Measurements from ENCODE around the gene GJB4. TPM values are rescaled to one million over a fixed set of nuclear protein-coding genes. Genes with fewer than 3 reads are reported as not detected.

The GJB4 gene
- total and polyA plus RNA-seq, 2 experiments from 2014 or later = not detected

- Histone ChIP-seq H3K4me3 (no peak overlapping the region), H3K4me1 (ENCODE audit: low read depth) (no peaks in the 10 kb centered on the region), H3K9me3 (ENCODE audit: low read depth) (no peaks in the 10 kb centered on the region), H3K27ac (no peak overlapping the region), H3K36me3 (no peaks in the 10 kb centered on the region), H3K27me3 (peaks cover 5% of the 10 kb centered on the region)
- TF ChIP-seq CTCF (IDR thresholded peaks at IDR 0.05; ENCODE audit: low read depth, low read length) = no peak
- DNase-seq (ENCODE audit: low read depth in 1 of 2, low spot score in 1 of 2) = no peak
These were observed 45.2 kb upstream of the GJB4 start for GRCh38 chr1:34714386-34714785.

- Histone ChIP-seq H3K27ac (no peak overlapping the region), H3K27me3 (peaks cover 5% of the 10 kb centered on the region), H3K4me3 (no peak overlapping the region), H3K9me3 (ENCODE audit: low read depth) (no peaks in the 10 kb centered on the region), H3K36me3 (no peaks in the 10 kb centered on the region), H3K4me1 (ENCODE audit: low read depth) (no peaks in the 10 kb centered on the region)
- TF ChIP-seq CTCF (IDR thresholded peaks at IDR 0.05; ENCODE audit: low read depth, low read length) = no peak
- no peak for DNase-seq (ENCODE audit: low read depth in 1 of 2, low spot score in 1 of 2)
These were observed 44.4 kb upstream of the GJB4 start for GRCh38 chr1:34715139-34715538.

- TF ChIP-seq CTCF (IDR thresholded peaks at IDR 0.05; ENCODE audit: low read depth, low read length) = no peak
These were observed 38.3 kb upstream of the GJB4 start for GRCh38 chr1:34721241-34721640.

GRCh38 chr1:34721646-34722355 lies 37.7 kb upstream of the GJB4 start:
- H3K4me3 ChIP-seq = no peak overlapping the region

More at GRCh38 chr1:34721241-34721640, 38.3 kb upstream of the GJB4 start:
- Histone ChIP-seq H3K36me3 (no peaks in the 10 kb centered on the region), H3K27ac (no peak overlapping the region), H3K27me3 (peaks cover 5% of the 10 kb centered on the region), H3K4me3 (no peak overlapping the region), H3K9me3 (ENCODE audit: low read depth) (no peaks in the 10 kb centered on the region), H3K4me1 (ENCODE audit: low read depth) (no peaks in the 10 kb centered on the region)
- DNase-seq (ENCODE audit: low read depth in 1 of 2, low spot score in 1 of 2) = no peak

GRCh38 chr1:34726861-34727260 lies 32.7 kb upstream of the GJB4 start:
- TF ChIP-seq CTCF (IDR thresholded peaks at IDR 0.05; ENCODE audit: low read depth, low read length) = no peak
- Histone ChIP-seq H3K4me3 (no peak overlapping the region), H3K27ac (no peak overlapping the region), H3K36me3 (no peaks in the 10 kb centered on the region), H3K4me1 (ENCODE audit: low read depth) (no peaks in the 10 kb centered on the region), H3K9me3 (ENCODE audit: low read depth) (no peaks in the 10 kb centered on the region), H3K27me3 (peaks cover 7% of the 10 kb centered on the region)
- DNase-seq (ENCODE audit: low read depth in 1 of 2, low spot score in 1 of 2) = no peak

More at GRCh38 chr1:34721646-34722355, 37.7 kb upstream of the GJB4 start:
- no peak for TF ChIP-seq CTCF (IDR thresholded peaks at IDR 0.05; ENCODE audit: low read depth, low read length)
- H3K36me3 ChIP-seq = no peaks in the 10 kb centered on the region
- DNase-seq (ENCODE audit: low read depth in 1 of 2, low spot score in 1 of 2) = no peak
- no peaks in the 10 kb centered on the region for H3K4me1 ChIP-seq (ENCODE audit: low read depth)
- H3K27ac ChIP-seq = no peak overlapping the region
- H3K9me3 ChIP-seq (ENCODE audit: low read depth) = no peaks in the 10 kb centered on the region
- peaks cover 6% of the 10 kb centered on the region for H3K27me3 ChIP-seq
